HG03575 (cell line): ENCODE data around the gene HTR2B.
"Not testable (repeated sequence)": the region's sequence is repeated elsewhere in the genome, so short reads cannot be mapped to it uniquely, and the experiment has no call there.

Source experiments
- ATAC-seq: cut with Tn5 transposase; IDR thresholded peaks from one replicate; pipeline ENCODE4 v1.9.1; 2021; ENCODE audit not compliant: unreplicated experiment, insufficient number of reproducible peaks, low FRiP score; ENCODE audit errors: extremely low read depth

Gene HTR2B

DNA sequence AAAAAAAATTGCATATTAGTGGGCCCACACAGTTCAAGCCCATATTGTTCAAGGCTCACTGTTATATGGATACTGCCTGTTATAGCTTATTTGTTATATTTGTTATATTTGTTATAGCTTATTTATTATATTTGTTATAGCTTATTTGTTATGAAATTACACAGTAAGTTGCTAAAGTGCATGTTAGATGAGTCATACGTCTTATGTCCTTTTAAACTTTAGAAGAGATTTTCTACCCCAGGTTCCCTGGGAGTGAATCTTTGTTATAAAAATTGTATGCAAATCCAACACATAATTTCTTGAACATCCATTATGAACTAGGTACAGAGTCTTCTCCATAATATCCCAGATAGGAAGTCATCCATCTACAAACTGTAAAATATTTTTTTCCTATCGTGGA is 22.1 kb downstream of the HTR2B start:
- no peak for ATAC-seq

DNA sequence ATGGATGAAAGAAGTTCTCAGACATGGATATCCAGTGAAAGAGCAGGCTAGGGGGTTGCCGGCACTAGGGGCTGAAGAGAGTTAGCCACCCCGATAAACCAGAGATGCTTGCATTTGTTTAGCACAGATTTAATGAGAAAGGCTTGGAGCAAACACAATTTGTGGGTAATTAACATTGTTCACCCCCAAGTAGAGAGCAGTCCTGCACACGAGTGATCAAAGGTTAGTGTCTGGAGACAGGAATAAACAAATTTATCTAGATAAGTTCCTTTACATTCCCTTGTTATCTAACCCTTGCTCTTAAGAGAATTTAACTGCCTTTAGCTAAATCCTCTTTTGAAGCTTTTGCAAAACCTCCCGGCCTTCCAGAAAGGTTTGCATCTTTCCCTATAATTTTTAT is 23.9 kb downstream of the HTR2B start:
- ATAC-seq: no peak

- ATAC-seq: not testable (repeated sequence)
Measured at GRCh38 chr2:231100321-231100720, 24.5 kb downstream of the HTR2B start.

DNA sequence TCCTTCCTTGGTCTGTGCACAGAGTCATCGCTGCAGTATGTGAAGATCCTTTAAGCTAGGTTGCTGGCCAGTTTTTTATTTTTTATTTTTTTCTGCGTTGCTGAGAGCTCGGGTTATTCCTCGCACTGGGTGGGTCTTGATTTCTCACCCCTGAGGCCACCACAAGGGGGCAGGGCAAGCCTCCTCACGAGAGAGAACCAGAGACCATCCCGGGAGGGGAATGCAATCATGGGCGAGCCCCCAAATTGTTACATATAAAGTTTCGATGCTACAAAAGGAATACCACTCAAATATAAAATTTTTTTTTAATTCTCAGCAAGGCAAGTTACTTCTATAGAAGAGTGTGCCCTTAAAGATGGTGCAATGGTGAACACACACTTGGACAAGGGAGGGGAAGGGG is 24.9 kb downstream of the HTR2B start:
- no peak for ATAC-seq

DNA sequence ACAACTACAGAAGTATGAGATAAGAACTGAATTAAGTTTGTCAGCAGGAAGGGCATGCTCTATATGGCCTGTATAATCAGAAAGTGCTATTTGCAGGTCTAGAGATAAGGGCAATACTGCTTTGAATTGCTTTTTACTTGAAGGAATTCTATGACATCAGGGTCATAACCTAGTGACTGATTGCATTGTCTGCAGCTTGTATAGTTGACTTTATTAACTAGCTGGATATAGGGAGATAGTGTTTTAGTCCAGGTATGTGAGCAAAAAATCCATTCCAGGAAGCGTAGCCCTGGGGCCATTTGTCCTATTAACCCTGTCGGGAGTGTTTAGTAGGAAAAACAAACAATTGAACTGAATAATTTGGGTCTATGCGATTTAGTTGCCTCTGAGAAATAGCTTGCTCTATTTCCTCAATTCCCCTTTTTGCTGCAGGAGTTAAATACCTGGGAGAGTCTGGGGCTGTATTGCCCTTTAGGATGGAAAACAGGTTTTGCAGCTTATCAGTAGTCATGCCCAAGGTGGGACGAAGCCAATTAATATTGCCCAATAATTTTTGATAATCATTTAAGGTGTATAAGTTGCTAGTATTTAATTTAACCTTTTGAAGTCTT is 30.0 kb downstream of the HTR2B start:
- ATAC-seq: no peak

- ATAC-seq: no peak
Measured at GRCh38 chr2:231093933-231094332, 30.9 kb downstream of the HTR2B start.

- no peak for ATAC-seq
Measured at GRCh38 chr2:231088754-231089153, 36.1 kb downstream of the HTR2B start.

GRCh38 chr2:231084565-231084964 is 40.3 kb downstream of the HTR2B start:
- no peak for ATAC-seq

DNA sequence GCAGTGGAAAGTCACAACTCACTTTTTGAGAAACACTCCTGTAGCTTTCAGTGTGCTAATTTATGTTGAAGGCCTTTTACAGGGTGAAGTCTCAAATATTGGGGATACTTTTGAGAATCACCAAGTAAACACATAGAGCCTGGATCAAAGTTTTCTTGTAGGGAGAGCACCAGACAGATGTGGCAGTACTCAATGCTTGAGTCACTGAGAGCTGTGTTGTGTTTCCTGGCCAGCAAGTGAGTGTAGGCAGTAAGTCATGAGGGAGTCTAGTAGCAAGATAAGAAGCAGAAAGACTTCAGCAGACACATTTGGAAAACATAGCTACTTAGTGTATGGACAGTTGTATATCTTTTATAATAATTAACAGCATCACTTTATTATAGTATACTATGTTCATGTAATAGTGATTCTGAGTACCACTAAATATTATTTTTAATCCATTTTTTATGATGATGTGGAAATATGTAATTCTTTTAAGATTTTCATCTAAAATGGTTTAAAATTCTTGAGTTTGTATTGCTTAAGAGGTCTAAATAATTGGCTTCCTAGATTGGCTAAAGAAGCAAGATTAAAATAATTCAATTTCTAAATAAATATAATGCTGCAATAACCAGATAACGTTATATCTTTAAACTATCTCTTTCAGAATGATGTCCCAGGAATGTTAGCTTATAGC is 55.3 kb downstream of the HTR2B start:
- ATAC-seq: no peak

DNA sequence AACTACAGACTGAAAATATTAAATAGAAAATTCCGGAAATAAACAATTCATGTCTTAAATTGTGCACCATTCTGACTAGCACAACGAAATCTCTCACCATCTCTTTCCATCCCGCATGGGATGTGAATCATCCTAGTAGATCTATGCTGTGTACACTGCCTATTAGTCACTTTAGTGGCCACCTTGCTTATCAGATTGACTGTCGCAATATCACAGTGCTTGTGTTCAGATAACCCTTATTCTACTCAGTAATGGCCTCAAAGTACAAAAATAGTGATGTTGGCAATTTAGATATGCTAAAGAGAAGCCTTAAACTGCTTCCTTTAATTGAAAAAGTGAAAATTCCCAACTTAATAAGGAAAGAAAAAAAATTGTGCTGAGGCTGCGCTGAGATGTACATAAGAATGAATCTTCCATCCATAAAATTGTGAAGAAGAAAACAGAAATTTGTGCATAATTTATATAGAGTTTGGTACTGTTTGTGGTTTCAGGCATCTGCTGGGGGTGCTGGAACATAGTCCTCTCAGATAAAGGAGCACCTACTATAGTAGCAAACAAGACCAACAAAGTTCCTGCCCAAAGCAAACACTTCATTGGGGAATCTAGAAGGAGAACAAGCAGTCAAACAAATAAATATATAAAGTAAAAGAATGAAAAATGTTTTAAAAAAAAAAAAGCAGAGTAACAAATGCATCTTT is 56.2 kb downstream of the HTR2B start:
- ATAC-seq: no peak

DNA sequence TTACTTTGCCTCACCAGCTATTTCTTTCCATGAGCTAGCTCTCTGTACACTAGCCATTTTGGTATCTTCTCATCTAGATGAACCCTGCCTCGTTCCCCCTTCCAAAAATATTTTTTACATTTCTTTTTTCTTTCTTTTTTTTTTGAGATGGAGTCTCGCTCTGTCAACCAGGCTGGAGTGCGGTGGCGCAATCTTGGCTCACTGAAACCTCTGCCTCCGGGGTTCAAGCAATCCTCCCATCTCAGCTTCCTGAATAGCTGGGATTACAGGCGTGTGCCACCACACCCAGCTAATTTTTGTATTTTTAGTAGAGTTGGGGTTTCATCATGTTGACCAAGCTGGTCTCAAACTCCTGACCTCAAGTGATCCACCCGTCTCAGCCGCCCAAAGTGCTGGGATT is 57.3 kb downstream of the HTR2B start:
- ATAC-seq: not testable (repeated sequence)

GRCh38 chr2:231065966-231066365 is 58.9 kb downstream of the HTR2B start:
- no peak for ATAC-seq

DNA sequence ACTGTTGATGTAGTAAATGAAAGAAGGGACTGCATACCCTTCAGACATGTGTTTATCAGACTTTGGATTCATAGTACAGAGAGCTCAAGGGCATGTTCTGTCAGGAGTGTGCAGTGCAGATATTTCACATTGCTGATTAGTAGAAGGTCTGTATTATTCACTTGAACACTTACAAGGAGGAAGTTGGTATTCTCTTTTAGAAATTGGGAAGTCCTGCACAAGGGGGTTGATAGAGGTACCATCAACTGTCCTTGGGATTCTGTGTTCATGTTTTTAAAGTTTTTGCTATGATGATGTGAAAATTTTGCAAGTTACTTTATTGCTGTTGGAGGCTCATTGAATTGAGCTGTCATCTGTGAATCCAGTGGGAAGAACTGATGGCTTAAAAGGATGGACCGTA is 61.5 kb downstream of the HTR2B start:
- ATAC-seq: no peak

GRCh38 chr2:231062776-231063175 is 62.1 kb downstream of the HTR2B start:
- ATAC-seq: no peak

- ATAC-seq: no peak
Measured at GRCh38 chr2:231059756-231060155, 65.1 kb downstream of the HTR2B start.

GRCh38 chr2:231058761-231059550 is 65.9 kb downstream of the HTR2B start:
- no peak for ATAC-seq
